ENCODE data around the gene PDC.

Gene PDC

GRCh38 chr1:186446152-186446551 is 14.8 kb downstream of the PDC start:
- TF ChIP-seq SP1 (IDR thresholded peaks at IDR 0.05) (no peak), ELF4 (IDR thresholded peaks at IDR 0.05) (no peak), BHLHE40 (IDR thresholded peaks at IDR 0.05; ENCODE audit: borderline replicate concordance) (no peak), FOXK2 (IDR thresholded peaks at IDR 0.05) (no peak), L3MBTL2 (conservative IDR thresholded peaks at IDR 0.05) (no peak), FOXA1 (IDR thresholded peaks at IDR 0.05) (no peak), HDGF (IDR thresholded peaks at IDR 0.05; ENCODE audit: borderline replicate concordance) (no peak), ZNF384 (IDR thresholded peaks at IDR 0.05) (no peak), LEF1 (IDR thresholded peaks at IDR 0.05; ENCODE audit: borderline replicate concordance) (no peak), FOXM1 (IDR thresholded peaks at IDR 0.05; ENCODE audit: borderline replicate concordance) (no peak)
- TF ChIP-seq, protein P1, sequence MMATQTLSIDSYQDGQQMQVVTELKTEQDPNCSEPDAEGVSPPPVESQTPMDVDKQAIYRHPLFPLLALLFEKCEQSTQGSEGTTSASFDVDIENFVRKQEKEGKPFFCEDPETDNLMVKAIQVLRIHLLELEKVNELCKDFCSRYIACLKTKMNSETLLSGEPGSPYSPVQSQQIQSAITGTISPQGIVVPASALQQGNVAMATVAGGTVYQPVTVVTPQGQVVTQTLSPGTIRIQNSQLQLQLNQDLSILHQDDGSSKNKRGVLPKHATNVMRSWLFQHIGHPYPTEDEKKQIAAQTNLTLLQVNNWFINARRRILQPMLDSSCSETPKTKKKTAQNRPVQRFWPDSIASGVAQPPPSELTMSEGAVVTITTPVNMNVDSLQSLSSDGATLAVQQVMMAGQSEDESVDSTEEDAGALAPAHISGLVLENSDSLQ (IDR thresholded peaks at IDR 0.05), result no peak
- ChIA-PET POLR2A (no interaction called here), CTCF (no interaction called here)
- DNase-seq (ENCODE audit: extremely low spot score), result no peak

DNA sequence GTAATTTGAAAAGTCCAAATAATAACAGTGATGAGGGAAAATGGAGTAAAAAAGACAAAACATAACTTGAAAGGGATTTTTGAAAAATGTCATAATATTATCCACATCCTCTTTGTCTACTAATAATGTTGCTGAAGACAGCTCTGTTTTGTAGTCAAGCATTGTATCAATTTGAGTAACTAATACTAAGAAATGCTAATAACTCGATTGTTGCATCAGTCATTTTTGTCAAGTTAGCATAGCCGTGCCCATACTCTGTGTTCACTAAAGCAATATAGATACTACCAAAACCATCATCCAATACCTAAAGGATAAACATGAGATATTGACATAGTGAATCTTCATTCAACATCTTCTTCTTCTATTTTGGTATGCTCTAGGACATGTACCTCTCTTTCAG is 17.3 kb downstream of the PDC start:
- POLR2A ChIA-PET, result no interaction called here
- CTCF ChIA-PET, result no interaction called here
- TF ChIP-seq SP1 (IDR thresholded peaks at IDR 0.05) (no peak), CTBP1 (IDR thresholded peaks at IDR 0.05; ENCODE audit: borderline replicate concordance) (no peak), HDGF (IDR thresholded peaks at IDR 0.05; ENCODE audit: borderline replicate concordance) (no peak), ARNT (IDR thresholded peaks at IDR 0.05) (no peak), BHLHE40 (IDR thresholded peaks at IDR 0.05; ENCODE audit: borderline replicate concordance) (no peak), L3MBTL2 (conservative IDR thresholded peaks at IDR 0.05) (no peak), ZNF384 (IDR thresholded peaks at IDR 0.05) (no peak), NFRKB (IDR thresholded peaks at IDR 0.05) (no peak), FOXK2 (IDR thresholded peaks at IDR 0.05) (no peak)
- DNase-seq (ENCODE audit: extremely low spot score), result no peak

DNA sequence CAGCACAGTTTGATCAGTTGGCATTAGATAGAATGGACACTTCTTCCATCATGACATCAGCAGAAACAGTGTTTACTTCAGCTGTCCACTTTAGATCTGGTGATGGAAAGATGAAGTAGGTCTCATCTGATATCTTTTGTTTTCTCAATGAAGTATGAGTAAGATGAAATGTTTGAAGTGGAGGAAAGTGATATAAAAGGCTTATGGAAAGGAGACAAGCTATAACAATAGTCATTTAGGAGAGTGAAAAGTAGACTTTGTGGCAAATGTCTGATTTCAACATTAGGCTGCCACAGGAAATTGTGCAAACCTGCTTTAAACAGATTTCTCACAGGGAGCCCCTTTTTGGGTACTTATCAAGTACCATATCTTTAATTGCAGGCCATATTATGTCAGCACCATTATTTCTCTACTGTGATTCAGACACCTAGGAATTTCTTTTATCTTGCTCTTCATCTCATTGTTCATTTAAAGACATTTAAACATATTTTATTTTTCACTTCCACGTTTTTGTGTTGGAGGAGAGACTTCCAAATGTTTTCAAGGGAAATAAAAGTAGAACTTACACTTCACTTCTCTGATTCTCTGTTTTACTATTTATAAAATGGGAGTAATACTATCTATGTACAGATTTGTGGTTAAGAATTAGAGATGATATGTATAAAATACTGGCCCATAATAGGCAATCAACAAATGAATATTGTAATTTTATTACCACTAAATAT is 18.1 kb downstream of the PDC start:
- TF ChIP-seq CTBP1 (IDR thresholded peaks at IDR 0.05; ENCODE audit: borderline replicate concordance) (no peak), HDGF (IDR thresholded peaks at IDR 0.05; ENCODE audit: borderline replicate concordance) (no peak), SUZ12 (IDR thresholded peaks at IDR 0.05) (no peak), LEF1 (IDR thresholded peaks at IDR 0.05; ENCODE audit: borderline replicate concordance) (no peak), ELF4 (IDR thresholded peaks at IDR 0.05) (no peak), BHLHE40 (IDR thresholded peaks at IDR 0.05; ENCODE audit: borderline replicate concordance) (no peak), NFRKB (IDR thresholded peaks at IDR 0.05) (no peak), SP1 (IDR thresholded peaks at IDR 0.05) (no peak), FOXA1 (IDR thresholded peaks at IDR 0.05) (no peak), ZNF384 (IDR thresholded peaks at IDR 0.05) (no peak), L3MBTL2 (conservative IDR thresholded peaks at IDR 0.05) (no peak), FOXK2 (IDR thresholded peaks at IDR 0.05) (no peak), TARDBP (IDR thresholded peaks at IDR 0.05) (no peak), ARNT (IDR thresholded peaks at IDR 0.05) (no peak), FOXM1 (IDR thresholded peaks at IDR 0.05; ENCODE audit: borderline replicate concordance) (no peak)
- TF ChIP-seq, protein P1 (IDR thresholded peaks at IDR 0.05), result no peak
- ChIA-PET POLR2A (no interaction called here), CTCF (no interaction called here)
- no peak for DNase-seq (ENCODE audit: extremely low spot score)

GRCh38 chr1:186440584-186440983 is 20.3 kb downstream of the PDC start:
- TF ChIP-seq LEF1 (IDR thresholded peaks at IDR 0.05; ENCODE audit: borderline replicate concordance) (no peak), FOXM1 (IDR thresholded peaks at IDR 0.05; ENCODE audit: borderline replicate concordance) (no peak), ZNF384 (IDR thresholded peaks at IDR 0.05) (no peak), TARDBP (IDR thresholded peaks at IDR 0.05) (no peak), FOXK2 (IDR thresholded peaks at IDR 0.05) (no peak), ELF4 (IDR thresholded peaks at IDR 0.05) (no peak)
- no peak for DNase-seq (ENCODE audit: extremely low spot score)
- CTCF ChIA-PET, result no interaction called here
- POLR2A ChIA-PET, result no interaction called here

GRCh38 chr1:186438567-186438966 is 22.3 kb downstream of the PDC start:
- ChIA-PET POLR2A (no interaction called here), CTCF (no interaction called here)
- DNase-seq (ENCODE audit: extremely low spot score), result no peak
- TF ChIP-seq, protein P1 (IDR thresholded peaks at IDR 0.05), result peak; percentile 64
- TF ChIP-seq HDGF (IDR thresholded peaks at IDR 0.05; ENCODE audit: borderline replicate concordance), result no peak

DNA sequence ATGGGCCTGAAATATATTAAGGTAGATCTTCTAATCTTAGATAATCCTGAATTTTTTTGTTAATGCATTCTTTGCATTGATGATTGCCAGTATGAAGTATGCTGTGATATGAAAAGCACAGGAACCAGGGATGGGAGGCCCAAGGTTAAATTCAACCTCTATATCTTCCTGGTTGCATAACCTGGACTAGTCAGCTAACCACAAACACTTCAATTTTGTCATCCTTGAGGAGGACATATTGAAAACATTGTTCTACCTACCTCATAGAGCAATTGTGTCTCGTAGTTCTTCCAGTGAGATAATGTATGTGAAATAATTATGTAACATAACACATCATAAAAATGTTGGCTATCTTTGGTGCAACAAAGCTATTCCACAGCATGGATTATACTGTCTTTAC is 25.6 kb downstream of the PDC start:
- POLR2A ChIA-PET, result interaction anchor here (0.8 kb wide), 1 partner anchor 61 kb away, joined by 4 read pairs; no protein-coding TSS in a partner anchor
- TF ChIP-seq, protein P1 (IDR thresholded peaks at IDR 0.05), result no peak
- no peak for TF ChIP-seq FOXK2 (IDR thresholded peaks at IDR 0.05)
- TF ChIP-seq TARDBP (IDR thresholded peaks at IDR 0.05), result no peak
- no peak for TF ChIP-seq BHLHE40 (IDR thresholded peaks at IDR 0.05; ENCODE audit: borderline replicate concordance)
- no peak for TF ChIP-seq LEF1 (IDR thresholded peaks at IDR 0.05; ENCODE audit: borderline replicate concordance)
- TF ChIP-seq FOXM1 (IDR thresholded peaks at IDR 0.05; ENCODE audit: borderline replicate concordance), result no peak
- TF ChIP-seq SUZ12 (IDR thresholded peaks at IDR 0.05), result no peak
- no peak for TF ChIP-seq ELF4 (IDR thresholded peaks at IDR 0.05)
- TF ChIP-seq ARNT (IDR thresholded peaks at IDR 0.05), result no peak
- TF ChIP-seq CTBP1 (IDR thresholded peaks at IDR 0.05; ENCODE audit: borderline replicate concordance), result no peak
- no peak for TF ChIP-seq L3MBTL2 (conservative IDR thresholded peaks at IDR 0.05)
- no peak for TF ChIP-seq SP1 (IDR thresholded peaks at IDR 0.05)
- no peak for TF ChIP-seq FOXA1 (IDR thresholded peaks at IDR 0.05)
- TF ChIP-seq NFRKB (IDR thresholded peaks at IDR 0.05), result no peak
- no peak for TF ChIP-seq HDGF (IDR thresholded peaks at IDR 0.05; ENCODE audit: borderline replicate concordance)
- TF ChIP-seq ZNF384 (IDR thresholded peaks at IDR 0.05), result no peak
- no peak for DNase-seq (ENCODE audit: extremely low spot score)
- CTCF ChIA-PET, result no interaction called here

Measured in HEK293T (cell line).